Posterior vena cava (tissue), 2 donors: ENCODE results near the gene OST4. TPM values are rescaled to one million over a fixed set of nuclear protein-coding genes. Genes with fewer than 3 reads are reported as not detected.

Experiments
- total RNA-seq, 2 donors: library from RNA; stranded (reverse); fragmentation: NEBNext Ultra II Directional; extraction: Animal tissue kit (Norgen Biotek cat#: 25700); gene quantifications; one replicate each; pipeline ENCODE4 v1.2.1, GENCODE V29; 2021
- donor health status: DM: yes; HTN: yes; CAD: no.
- donor health status: DM: yes; HTN: yes; CAD: no.

Gene OST4
- total RNA-seq, 2 donors from 2014 or later: 222 to 314 TPM

Other genes starting within 250 kb of the OST4 start
- not detected for gene DPYSL5, start 223.5 kb downstream of the OST4 start, total RNA-seq
- 10 to 100 TPM; 11.4 to 16.3 TPM for gene MAPRE3, start 101.0 kb downstream of the OST4 start, total RNA-seq
- 10 to 100 TPM; 68.0 to 69.8 TPM for gene TMEM214, start 38.7 kb downstream of the OST4 start, total RNA-seq
- gene AGBL5, start 20.0 kb downstream of the OST4 start, total RNA-seq: 10 to 100 TPM; 20.0 to 22.9 TPM
- 100 to 1,000 TPM; 178 to 323 TPM for gene EMILIN1, start 7.0 kb upstream of the OST4 start, total RNA-seq
- 1 to 10 TPM; 5.7 to 7.8 TPM for gene KHK, start 15.1 kb upstream of the OST4 start, total RNA-seq
- 10 to 100 TPM; 25.8 to 27.8 TPM for gene CGREF1, start 47.5 kb upstream of the OST4 start, total RNA-seq
- under 1 TPM; 0.37 to 0.48 TPM for gene ABHD1, start 52.2 kb upstream of the OST4 start, total RNA-seq
- 10 to 100 TPM; 90.7 to 92.3 TPM for gene PREB, start 63.0 kb upstream of the OST4 start, total RNA-seq
- not detected for gene PRR30, start 67.8 kb upstream of the OST4 start, total RNA-seq
- gene TCF23, start 77.3 kb upstream of the OST4 start, total RNA-seq: 10 to 100 TPM in 1 of 2 donors, 1 to 10 TPM in 1; 5.0 to 10.7 TPM
- gene ATRAID, start 140.4 kb upstream of the OST4 start, total RNA-seq: 100 to 1,000 TPM in 1 of 2 donors, 10 to 100 TPM in 1; 76.1 to 116 TPM
- 10 to 100 TPM; 15.3 to 16.8 TPM for gene SLC5A6, start 140.6 kb upstream of the OST4 start, total RNA-seq
- gene CAD, start 145.7 kb upstream of the OST4 start, total RNA-seq: 10 to 100 TPM; 20.1 to 27.4 TPM
- 1 to 10 TPM in 1 of 2 donors, under 1 TPM in 1; 0.24 to 1.4 TPM for gene SLC30A3, start 191.4 kb upstream of the OST4 start, total RNA-seq
- gene DNAJC5G, start 203.8 kb upstream of the OST4 start, total RNA-seq: 1 to 10 TPM in 1 of 2 donors, under 1 TPM in 1; 0.19 to 1.0 TPM
- under 1 TPM; 0.32 to 0.52 TPM for gene TRIM54, start 210.8 kb upstream of the OST4 start, total RNA-seq
- 1 to 10 TPM in 1 of 2 donors, under 1 TPM in 1; 0.95 to 1.2 TPM for gene UCN, start 236.8 kb upstream of the OST4 start, total RNA-seq